T47D (cell line): Measurements from ENCODE around the gene STRAP.
"Not testable (repeated sequence)": the region's sequence is repeated elsewhere in the genome, so short reads cannot be mapped to it uniquely, and the experiment has no call there.

Experiments
- DNase-seq, 2 experiments: peaks; one replicate each; pipeline versions ENCODE4 v3.0.0 to v3.0.0-alpha.2; 2011 to 2012; ENCODE audit warnings: low read depth in 1 of 2, low spot score in 1 of 2
- JUND ChIP-seq: IDR thresholded peaks from 2 replicates; pipeline ENCODE4 v1.6.1; 2012; ENCODE audit warnings: low read depth
- in situ Hi-C: cut with HindIII; loops from 2 replicates; pipeline ENCODE4 v1.10.0; 2016; ENCODE audit warnings: low sequenced_read_pairs, low pct_unique_long_range_greater_than_20kb

STRAP gene

DNA sequence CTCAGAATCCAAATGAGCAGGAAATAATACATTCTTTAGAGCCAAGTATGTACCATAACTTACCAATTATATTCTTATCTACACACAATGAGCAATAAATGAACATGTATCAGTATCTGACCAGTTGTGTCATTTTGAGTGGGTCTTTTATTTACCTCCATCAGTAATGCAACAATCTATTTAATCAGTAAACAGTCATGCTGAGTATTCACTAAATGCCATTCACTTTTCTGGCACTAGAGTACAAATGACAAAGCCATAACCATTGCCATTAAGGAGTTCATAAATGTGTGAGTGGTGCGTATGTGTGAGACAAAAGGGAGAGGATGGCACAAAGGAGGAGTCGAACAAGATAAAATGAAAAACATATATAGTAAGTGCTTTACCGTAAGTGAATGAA is 1.5 kb upstream of the STRAP start:
- DNase-seq: no peak
- TF ChIP-seq JUND: no peak

DNA sequence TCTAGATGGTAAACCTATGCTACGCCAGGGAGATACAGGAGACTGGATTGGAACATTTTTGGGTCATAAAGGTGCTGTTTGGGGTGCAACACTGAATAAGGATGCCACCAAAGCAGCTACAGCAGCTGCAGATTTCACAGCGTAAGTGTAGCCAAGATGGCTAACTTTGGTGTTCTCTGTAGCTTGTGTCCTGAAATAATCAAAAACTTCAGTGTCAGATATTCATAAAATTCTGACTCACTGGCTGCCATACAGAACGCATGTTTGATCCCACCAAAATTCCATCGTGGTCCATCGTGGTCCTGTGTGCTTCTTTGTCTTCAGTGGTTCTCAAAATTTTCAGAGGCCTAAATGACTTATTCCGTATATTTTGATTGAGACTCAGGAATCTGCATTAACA is 1.3 kb downstream of the STRAP start:
- no peak for DNase-seq
- in situ Hi-C loops: no loop called here
- no peak for TF ChIP-seq JUND

More for the DNA sequence above, 1.5 kb upstream of the STRAP start:
- in situ Hi-C loops: no loop called here

DNA sequence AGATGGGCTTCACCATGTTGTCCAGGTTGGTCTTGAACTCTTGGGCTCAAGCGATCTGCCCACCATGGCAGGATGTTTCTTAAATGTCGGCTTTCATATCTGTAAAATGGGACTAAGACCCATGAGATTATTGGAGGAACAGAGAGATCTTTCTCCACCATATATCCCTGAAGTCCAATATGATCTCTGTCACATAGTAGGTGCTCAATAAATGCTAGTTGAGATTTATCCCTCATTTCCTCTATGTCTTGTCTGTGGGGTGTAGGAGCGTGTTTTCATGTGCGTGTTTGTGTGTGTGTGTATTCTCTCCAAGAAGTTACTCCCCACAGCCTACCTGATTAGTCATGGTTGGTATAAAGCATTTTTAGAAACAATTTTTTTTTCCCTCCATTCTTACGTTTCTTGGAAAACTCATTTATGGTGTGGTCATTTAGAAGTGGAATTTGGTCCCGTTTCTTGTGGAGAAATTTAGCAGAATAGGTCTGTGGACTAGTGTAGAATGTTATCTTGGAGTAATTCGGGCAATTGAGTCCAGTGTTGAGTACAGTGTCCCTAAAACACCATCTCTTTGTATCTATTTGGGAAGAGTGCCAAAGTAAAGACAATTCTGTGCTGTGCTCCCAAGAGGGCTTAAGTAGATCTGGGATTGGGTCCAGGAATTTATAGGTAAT is 4.3 kb downstream of the STRAP start:
- in situ Hi-C loops: no loop called here
- DNase-seq: no peak
- no peak for TF ChIP-seq JUND

DNA sequence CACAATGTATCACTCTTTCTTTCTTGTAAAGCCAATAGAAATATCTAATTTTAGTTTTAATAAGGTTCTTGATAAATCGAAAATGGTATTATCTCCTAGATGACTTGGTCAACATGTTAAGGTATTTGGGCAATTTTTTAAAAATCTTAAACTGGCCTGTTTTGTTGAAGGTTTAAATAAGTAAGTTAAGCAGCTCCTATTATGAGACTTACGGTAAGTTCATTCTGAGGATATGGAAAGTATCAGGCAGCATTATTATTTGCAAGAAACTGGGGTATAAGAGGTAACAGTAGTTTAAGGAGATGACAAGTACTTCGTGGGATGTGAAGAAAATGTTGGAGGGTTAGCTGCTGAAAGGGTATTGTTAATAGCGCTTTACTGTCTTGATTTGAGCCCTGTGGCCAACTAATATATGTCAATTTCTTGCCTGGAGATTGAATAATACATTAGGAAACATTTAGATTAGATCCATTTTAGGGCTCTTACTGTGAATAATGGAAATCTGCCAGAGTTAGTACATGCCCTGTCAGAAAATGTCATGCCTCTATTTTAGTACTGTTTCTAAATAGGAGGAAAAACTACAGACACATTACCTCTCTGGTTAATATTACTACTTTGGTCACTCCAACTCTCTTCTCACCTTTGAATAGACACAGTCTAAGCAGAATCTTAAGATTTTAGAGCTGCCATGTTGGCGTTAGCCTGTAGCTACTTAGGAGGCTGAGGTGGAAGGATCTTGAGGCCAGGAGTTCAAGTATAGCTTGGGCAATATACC is 5.0 kb downstream of the STRAP start:
- in situ Hi-C loops: no loop called here

DNA sequence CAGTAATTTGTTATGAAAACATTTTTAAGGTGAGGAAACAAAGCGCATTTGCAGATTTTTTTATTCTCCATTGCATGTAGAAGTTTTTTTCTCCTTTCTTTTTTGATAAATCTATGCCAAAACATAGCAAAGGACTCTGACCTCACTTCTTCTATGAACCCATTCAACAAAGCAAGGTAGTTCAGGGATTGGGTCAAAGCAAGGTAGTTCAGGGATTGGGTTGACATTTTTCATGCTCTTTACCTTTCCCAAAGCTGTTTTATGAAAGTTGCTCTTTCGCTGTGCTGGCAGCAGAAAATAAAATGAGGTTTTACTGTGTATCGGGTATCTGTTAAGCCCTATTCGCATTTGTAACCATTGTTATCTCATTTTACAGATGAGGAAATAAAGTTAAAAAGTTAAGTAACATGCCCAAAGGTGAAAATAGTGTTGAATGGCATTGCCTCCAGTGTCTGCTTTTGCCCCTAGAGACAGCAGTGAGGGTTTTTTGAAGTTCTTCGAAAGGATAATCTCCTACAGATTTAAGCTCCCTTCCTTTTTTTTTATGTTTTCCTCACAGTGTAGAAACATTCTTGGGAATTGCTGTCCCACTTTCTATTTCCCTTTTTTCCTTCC is 10.6 kb downstream of the STRAP start:
- in situ Hi-C loops: no loop called here
- DNase-seq: no peak
- no peak for TF ChIP-seq JUND

More for the DNA sequence above, 5.0 kb downstream of the STRAP start:
- TF ChIP-seq JUND: no peak
- no peak for DNase-seq

DNA sequence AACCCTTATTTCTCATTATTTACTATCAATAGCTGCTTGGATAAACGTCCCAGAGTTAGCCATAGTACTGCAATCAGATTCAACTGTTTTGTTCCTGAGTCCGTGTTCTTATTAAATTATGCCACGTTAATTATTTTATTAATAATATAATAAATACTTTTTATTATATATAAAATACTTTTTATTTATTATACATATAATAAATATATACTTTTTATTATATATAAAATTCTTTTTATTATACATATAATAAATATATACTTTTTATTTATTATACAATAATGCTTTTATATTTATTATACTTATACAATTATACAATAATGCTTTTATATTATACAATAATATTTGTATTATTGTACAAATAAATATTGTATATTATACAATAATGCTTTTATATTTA is 11.1 kb downstream of the STRAP start:
- no peak for TF ChIP-seq JUND
- in situ Hi-C loops: no loop called here
- DNase-seq: no peak

DNA sequence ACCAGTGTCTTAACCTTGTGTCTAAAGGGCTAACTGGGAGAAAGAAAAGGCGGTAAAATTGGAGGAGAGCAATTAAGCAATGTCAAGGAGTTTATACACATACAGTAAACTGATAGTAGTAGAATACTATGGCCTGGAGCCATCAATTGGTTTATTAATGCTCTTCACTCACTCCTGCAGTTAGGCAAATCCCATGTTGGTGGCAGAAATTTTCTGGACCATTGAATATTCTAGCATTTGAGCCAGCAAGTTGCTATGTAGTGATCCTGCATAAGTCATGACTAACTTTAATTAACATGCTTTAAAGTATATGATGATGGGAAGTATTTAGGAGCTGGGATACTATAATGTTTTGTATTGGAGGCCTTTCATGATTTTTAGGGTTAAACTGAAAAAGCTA is 14.7 kb downstream of the STRAP start:
- DNase-seq: no peak
- no peak for TF ChIP-seq JUND

DNA sequence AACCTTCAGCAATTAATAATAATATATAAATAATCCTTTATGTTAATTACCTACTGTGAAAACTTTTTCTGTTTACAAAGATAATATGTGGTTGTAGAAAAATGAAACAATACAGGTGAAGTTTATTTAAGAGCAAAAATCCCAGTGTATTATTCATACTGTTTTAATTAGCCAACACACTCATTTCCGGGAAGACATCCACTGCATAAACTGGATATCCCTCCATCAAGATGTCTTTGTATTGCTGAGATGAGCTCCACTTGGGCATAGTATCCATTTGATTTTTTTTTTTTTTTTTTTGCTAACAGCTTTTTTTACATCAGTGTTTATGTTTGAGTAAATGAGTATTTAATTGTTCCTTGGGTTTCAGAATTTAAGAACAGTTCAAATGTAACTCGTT is 15.2 kb downstream of the STRAP start:
- in situ Hi-C loops: no loop called here
- no peak for TF ChIP-seq JUND

More for the DNA sequence above, 14.7 kb downstream of the STRAP start:
- in situ Hi-C loops: no loop called here

DNA sequence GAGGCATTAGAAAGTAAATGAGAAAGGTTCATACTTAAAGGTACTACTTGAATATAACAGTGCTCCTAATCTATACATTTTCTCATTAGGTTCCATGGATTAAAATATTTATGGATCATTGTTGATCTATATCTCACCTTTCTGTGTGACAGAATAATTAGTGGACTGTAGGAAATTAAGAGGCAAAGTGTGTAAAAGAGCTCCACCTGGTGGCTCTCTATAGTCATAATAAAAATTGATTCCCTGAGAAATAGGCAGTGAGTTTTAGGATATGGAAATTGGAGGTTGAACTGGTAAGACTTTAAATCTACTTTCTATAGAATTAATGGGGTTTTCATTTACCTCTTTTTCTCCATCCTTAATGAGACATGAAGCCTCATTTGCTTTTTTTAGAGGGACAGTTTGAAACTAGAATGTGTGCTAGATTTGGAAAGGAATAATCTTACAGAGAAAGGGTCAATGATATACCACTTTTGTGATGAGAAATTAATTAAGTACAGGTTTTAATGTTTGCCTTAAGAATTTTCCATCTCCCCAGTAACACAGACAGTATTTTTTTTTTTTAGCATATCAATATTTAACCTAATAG is 17.2 kb downstream of the STRAP start:
- DNase-seq: peak in 1 of 2 experiments; percentile 52
- no peak for TF ChIP-seq JUND
- in situ Hi-C loops: no loop called here

More for the DNA sequence above, 15.2 kb downstream of the STRAP start:
- no peak for DNase-seq

DNA sequence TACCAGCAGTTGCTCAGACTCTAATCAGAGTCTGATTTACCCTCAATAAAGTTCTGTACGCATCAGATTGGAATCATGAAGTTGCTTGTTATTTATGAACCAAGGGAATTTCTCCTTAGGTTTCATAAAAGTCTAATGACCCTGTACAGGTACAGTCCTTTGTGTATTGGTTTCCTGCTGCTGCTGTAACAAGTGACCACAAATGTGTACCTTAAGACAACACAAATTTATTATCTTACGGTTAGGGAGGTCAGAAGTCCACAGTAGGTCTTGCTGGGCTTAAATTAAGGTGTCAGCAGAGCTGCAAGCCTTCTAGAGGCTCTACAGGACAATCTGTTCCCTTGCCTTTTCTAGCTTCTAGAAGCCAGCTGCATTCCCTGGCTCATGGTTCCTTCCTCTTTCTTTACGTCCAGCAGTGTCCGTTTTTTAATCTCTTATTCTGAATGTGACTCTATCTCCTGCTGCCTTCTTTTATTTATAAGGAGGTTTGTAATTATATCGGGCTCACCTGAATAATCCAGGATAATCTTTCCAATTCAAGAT is 22.3 kb downstream of the STRAP start:
- no peak for TF ChIP-seq JUND
- in situ Hi-C loops: no loop called here
- DNase-seq: no peak

DNA sequence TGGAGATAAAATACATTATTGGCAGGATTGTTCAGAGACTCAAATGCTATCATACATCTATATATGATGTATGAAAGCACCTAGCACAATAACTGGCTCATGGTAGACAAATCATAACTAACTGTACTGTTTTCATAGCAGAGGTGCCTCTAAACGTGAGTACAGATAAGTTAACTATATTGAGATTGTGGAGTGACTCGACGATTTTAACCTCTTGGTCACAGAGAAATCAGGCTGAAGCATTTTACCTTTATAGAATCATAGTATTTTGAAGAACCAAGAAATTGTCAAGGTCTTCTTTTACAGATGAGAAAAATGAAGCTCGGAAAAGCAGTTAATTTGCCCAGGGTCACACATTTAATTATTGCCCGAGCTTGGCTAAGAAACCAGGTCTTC is 28.3 kb downstream of the STRAP start:
- no peak for DNase-seq
- no peak for TF ChIP-seq JUND
- in situ Hi-C loops: no loop called here

DNA sequence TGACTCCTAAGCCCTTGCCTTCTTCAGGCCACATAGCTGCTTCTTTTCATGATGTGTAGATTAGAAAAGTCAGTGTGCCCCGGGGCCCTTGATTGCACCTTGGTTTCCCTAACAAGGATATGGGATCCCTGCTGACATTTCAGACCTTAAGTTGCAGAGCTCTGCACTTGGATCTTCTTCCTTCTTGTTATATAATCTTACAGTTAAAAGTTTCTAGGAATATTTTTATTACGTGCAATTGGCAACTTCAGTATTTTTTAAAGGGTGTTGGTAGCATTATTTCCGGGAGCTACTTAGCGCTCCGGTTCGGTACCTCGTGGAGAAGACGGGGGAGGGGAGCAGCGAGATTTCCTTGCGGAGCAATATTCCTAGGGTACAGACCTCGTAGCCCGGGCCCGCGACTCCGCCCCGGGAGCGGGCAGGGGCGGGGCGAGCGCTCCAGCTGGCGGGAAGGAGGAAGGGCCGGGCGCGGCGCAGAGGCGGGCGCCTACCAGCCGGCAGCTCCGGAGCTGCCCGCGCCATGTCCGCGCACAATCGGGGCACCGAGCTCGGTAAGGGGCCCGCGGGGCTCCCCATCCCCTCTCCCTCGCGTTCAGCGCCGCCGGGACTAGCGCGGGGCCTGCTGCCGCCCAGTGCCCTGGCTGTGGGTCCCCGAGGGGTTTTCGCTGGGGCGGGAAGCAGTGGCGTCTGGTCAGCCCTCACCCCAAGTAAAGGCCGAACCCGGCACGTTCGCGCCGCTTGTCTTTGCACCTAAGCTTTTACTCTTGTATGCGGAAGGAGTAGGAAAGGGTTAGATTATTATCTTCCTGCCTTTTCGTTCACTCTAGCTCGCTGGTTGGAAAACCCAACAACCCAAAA is 28.9 kb downstream of the STRAP start, which contains the start of gene DERA:
Gene DERA, plus strand, starts transcription at position 469 of the 858 bp plus-strand sequence. Its CDS starts 52 bp downstream, at position 521.
- no peak for TF ChIP-seq JUND
- in situ Hi-C loops: no loop called here
- DNase-seq: peak; percentile 57 to 88

DNA sequence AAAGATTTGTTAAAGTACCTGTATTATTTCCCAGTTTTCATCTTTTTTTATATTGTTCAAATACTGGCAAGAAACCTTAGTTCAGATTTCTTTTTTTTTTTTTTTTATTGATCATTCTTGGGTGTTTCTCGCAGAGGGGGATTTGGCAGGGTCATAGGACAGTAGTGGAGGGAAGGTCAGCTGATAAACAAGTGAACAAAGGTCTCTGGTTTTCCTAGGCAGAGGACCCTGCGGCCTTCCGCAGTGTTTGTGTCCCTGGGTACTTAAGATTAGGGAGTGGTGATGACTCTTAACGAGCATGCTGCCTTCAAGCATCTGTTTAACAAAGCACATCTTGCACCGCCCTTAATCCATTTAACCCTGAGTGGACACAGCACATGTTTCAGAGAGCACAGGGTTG is 29.7 kb downstream of the STRAP start:
- in situ Hi-C loops, DNase-seq: not testable (repeated sequence)

DNA sequence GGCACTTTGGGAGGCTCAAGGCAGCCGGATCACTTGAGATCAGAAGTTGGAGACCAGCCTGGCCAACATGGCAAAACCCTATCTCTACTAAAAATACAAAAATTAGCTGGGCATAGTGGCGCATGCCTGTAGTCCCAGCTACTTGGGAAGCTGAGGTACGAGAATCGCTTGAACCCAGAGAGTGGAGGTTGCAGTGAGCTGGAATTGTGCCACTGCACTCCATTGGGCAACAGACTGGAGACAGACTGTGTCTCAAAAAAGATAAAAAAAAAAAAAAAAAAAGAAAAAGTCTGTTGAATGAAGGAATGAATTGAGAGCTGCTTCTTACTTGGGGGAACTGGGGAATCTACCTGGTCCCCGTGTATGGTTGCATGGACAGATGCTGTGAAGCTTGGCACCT is 31.9 kb downstream of the STRAP start:
- in situ Hi-C loops, DNase-seq: not testable (repeated sequence)
